Measurements from ENCODE around the gene C15orf39. TPM values are rescaled to one million over a fixed set of nuclear protein-coding genes. Genes with fewer than 3 reads are reported as not detected.

Gene C15orf39
- total RNA-seq, 1 donor from 2014 or later: 9.0 TPM

DNA sequence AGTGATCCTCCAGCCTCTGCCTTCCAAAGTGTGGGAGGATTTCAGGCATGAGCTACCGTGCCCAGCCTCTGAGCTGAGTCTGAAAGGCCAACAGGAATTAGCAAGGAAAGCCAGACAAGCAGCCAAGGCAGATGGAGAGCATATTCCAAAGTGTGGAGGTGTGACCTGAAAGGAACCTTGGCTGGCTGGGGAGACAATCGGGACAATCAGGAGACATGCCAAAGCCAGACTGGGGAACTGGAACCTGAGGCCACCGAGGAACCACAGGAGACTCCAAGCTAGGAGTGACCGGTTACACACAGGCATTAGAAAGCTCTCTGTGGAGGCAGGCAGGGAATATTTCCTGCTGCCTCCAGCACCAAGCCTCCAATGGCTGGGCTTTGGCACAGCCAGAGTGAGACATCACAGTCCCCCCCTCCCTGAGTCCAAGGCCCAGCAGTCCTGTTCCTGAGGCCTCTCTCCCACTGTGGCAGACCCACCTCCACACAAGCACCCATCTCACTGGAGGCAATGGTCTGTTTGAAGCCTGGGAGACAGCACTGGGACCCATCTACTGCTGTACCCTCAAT is 4.5 kb upstream of the C15orf39 start:
- no peak for DNase-seq

DNA sequence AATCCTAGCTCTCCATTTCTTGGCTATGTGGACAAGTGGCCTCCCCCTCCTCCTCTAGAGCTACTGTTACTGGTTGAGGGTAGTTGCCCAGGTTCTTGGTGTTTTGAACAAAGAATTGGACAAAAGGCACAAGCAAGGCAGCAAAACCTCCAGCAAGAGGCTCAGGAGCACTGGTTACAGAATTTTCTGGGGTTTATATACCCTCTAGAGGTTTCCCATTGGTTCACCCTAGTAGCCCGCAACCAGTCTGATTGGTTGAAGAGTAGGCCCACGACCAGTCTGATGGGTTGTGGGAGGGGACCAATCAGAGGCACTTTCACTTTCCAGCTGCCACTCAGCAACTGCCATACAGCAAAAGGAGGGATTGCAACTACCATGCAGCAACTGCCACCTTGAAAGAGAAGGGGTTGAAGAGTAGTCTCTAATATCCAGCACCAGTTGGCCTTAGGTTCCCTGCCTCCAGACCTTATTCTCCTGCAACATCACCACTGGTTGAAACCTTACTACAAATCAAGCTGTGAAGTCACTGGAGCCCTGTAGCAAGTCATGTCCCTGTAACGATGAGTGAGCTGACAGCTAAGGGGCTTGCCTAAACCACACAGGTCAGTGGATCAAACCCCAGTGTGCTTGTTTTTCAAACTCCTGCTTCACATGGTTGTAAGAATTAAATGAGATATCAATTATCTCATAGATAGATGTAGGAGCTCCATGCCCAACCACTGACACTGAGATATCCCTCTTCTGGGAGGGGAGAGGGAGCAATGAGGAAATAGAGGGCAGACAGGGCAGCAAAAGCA is 2.9 kb upstream of the C15orf39 start:
- DNase-seq: peak; percentile 32

DNA sequence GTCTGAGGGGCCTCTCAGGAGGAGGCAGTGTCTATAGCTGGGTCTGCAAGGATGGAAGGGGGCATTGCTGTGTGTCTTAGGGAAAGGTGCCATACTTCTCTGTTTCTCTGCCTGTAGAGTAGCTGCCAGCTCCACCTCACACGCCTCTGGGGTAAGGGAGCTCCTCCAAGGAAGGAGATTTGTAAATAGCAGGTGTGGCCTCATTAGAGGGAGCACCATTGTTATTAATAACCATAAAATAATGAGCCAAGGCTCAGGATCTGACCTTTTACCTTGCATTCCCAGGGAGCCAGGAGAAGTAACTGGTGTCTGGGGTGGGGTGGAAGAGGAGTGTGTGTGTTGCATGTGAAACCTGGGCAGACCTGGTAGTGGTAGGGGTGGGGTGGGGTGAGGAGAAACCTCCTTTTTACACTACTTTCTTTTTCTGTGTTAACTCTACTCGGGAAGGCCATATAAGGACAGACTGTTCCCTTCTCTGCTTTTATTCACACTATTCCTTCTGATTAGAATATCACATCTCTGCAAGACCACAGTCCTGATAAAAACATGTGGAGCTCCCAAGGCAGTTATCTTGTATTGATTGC is 2.2 kb upstream of the C15orf39 start:
- DNase-seq: no peak

DNA sequence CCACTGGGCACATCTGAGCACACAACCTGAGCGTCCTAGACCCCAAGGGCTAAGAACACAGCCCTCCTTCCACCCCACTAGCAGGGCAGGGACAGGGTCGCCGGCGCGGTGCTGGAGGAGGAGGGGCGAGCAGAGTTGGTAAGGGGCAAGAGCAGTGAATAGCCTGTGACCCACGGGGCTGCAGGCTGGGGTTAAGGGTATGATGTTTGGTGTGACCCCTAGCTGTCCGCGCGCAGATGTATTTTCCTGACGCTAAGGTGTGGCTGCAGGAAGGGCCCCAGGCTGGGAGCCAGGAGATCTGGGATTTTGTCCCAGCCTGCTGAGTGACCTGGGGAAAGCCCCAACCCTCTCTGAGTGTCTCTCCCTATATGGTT is 1.3 kb upstream of the C15orf39 start:
- DNase-seq: no peak

DNA sequence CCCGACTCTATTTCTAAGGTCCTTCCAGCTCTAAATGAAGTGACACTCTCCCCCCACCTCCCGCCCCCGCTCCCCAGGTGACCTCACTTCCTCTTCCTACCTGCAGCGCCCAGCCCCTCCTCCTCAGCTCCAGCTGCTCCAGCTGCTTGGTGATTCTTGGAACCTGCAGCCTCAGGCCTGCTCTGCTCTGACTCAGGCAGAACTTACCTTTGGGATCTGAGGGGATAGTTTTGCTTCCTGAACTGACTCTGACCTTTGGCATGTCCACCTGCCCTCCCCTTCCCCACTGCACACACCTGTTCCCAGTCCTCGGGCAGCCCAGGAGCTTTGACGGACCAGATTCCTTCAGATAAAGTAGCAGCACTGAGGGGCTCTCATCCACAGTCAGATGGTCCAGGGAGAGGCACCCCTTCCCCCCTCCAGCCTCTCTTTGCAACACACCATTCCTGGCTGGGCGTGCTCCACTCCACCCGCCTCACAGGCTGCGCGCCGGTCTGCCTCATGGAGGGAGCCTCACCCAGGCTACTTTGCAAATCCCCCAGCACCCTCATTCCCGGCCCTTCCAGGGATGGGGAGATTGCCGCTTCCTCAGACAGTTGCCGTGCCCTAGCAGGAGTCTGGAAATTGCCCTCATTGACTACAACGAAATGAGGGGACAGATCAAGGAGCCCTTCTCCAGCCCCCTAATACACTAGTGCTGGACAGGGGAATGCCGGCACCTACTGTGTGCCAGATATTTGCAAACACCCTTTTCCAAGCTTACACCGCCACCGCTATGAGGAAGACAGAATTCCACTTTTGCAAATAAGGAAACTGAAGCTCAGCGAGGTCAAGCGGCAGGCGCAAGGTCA is 692 bp upstream of the C15orf39 start:
- DNase-seq: peak; percentile 61

DNA sequence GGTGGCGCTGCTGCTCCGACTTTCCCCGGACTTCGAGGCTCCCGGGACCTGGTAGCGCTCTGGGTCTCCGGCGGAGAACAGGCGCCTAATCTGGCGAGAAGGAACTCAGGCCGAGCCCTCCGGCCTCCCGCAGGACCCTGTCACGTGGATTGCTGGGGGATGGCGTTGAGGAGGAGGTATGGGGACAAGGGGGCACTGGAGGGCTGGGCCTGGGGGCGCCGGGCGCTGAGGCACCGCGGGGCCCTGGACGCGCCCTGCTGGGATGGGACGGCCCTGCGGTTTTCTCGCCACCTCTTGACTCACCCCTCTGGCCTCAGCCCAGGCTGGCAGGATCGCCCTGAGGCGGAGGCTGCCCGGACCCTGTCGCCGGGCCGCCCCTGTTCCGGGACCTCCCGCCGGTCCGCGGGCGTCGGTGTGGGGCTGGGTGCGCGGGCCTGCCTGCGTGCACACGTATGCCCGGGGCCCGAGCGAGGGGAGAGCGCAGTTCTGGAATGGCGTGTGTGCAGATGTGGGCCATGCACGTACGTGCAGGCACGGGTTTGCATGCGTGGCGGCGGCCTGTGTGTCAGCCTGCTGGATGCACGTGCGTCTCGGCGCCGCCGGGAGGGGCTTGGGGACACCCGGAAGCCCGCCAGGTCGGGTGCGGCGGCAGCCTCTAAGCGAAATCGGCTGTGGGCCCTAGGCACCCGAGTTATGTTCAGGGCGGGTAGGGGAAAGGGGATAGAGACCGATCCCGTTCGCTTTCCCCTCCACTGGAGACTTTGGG is 752 bp downstream of the C15orf39 start:
- peak; percentile 83 for DNase-seq

DNA sequence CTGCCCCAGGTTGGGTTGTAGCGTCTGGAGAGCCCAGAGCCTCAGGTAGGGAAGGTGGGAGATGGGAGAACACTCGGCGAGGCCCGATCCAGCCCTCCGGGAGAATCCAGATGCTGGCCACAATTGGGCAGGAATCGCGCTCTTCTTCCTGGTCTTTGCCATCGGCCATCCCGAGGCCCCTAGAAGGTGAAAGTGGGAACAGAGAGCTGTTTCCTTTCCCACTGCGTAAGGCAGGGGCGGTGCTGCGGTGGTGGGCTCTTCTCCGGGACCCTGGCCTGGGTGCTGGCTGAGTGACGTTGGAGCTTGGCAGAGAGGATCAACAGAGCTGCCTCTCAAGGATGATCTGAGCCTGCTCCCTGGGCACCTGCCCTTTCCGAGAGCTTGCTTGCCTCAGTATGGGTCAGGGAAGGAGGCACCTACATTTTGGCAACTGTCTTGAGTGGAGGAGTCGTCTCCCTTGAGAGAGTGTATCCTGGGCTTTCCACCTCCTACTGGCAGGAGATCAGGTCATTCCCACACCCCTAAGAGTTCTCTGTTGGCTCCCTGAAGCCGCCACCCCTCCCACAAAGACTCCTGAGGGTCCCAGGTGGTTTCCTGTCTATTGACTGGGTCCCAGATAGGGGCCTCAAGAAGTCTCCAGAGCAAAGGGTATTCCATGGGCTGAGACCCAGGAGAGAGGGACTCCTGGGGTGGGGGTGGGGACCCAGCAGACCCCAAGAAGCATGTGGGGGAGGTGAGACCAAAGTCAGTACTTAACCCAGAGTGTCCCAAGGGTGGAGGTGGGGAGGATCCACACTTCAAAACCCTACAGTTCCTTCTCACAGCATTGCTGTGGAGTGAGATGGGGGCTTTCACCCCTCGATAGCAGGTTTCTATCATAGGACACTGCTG is 1.6 kb downstream of the C15orf39 start:
- peak; percentile 21 for DNase-seq

DNA sequence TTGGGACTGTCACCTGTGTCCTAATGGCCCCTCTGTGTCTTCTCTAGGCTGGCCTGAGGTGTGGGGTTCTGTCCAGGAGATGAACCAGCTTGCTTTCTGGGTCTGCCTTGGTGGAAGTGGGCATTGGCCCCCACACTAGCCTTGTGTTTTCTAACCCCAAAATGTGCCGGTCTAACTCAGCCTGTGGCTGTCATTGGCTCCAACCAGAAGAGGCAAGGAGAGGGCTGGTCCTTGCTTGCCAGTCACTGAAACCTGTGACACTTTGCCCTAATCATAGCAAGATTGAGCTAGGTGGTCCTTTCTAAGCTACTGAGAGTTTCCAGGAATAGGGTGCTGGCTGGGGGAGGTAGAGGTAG is 2.2 kb downstream of the C15orf39 start:
- no peak for DNase-seq

DNA sequence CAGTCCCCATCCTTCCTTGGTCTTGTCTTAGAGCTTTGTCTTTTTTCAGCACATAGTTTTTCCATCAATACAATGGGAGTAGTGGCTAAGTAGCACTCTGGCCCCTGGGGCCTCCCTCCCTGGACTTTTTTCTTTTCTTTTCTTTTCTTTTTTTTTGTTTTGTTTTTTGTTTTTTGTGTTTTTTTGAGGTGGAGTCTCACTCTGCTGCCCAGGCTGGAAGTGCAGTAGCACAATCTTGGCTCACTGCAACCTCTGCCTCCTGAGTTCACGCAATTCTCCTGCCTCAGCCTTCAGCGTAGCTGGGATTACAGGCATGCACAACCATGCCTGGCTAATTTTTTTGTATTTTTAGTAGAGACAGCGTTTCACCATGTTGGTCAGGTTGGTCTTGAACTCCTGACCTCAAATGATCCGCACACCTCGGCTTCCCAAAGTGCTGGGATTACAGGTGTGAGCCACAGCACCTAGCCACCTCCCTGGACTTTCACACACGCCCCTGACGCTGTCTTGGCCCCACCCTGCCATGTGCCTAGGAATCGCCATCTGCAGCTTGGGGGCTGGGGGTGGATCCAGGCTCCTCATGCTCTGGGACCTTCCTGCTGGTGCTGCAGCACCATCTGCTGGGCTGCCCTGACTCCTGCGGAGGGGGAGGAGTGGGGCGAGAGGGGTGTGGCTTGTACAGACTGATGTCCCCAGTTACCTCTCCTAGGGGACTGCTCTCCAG is 2.8 kb downstream of the C15orf39 start:
- peak; percentile 95 for DNase-seq

DNA sequence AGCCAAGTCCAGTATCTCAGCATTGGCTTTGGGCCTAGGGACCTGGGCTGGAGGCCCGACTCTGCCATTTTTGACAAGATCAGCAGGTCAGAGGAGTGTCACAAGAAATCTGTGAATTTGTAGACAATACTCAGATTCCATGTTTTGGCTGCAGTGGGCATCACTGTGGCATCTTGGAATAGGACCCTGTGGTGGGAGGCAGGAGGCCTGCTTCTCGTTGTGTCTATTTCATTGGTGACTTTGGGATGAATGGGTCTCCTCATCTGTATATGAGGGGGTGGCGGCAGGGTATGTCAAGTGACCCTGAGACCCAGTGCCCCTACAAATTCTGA is 3.3 kb downstream of the C15orf39 start:
- no peak for DNase-seq

DNA sequence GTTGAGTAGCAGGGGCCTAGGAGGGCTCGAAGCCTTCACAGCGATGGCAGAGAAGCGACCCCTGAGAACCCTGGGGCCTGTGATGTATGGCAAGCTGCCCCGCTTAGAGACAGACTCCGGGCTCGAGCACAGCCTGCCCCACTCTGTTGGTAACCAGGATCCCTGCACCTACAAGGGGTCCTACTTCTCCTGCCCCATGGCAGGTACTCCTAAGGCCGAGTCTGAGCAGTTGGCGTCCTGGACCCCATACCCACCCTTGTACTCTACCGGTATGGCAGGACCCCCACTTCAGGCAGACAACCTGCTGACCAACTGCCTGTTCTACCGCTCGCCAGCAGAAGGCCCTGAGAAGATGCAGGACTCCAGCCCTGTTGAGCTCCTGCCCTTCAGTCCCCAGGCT is 4.3 kb downstream of the C15orf39 start:
- DNase-seq: no peak

DNA sequence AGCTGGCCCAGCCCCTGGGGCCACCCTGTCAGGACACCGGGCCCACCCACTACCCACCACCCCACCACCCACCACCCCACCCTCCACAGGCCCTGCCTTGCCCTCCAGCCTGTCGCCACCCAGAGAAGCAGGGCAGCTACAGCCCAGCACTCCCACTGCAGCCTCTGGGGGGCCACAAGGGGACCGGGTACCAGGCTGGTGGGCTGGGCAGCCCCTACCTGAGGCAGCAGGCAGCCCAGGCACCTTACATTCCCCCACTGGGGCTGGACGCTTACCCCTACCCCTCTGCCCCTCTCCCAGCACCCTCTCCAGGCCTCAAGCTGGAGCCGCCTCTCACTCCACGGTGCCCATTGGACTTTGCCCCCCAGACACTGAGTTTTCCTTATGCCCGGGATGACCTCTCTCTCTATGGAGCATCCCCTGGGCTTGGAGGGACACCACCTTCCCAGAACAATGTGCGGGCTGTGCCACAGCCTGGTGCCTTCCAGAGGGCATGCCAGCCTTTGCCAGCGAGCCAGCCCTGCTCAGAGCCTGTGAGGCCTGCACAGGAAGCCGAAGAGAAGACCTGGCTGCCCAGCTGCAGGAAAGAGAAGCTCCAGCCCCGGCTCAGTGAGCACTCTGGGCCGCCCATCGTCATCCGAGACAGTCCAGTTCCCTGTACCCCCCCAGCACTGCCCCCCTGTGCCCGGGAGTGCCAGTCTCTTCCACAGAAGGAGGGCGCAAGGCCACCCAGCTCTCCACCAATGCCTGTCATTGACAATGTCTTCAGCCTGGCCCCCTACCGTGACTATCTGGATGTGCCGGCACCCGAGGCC is 5.3 kb downstream of the C15orf39 start:
- no peak for DNase-seq

DNA sequence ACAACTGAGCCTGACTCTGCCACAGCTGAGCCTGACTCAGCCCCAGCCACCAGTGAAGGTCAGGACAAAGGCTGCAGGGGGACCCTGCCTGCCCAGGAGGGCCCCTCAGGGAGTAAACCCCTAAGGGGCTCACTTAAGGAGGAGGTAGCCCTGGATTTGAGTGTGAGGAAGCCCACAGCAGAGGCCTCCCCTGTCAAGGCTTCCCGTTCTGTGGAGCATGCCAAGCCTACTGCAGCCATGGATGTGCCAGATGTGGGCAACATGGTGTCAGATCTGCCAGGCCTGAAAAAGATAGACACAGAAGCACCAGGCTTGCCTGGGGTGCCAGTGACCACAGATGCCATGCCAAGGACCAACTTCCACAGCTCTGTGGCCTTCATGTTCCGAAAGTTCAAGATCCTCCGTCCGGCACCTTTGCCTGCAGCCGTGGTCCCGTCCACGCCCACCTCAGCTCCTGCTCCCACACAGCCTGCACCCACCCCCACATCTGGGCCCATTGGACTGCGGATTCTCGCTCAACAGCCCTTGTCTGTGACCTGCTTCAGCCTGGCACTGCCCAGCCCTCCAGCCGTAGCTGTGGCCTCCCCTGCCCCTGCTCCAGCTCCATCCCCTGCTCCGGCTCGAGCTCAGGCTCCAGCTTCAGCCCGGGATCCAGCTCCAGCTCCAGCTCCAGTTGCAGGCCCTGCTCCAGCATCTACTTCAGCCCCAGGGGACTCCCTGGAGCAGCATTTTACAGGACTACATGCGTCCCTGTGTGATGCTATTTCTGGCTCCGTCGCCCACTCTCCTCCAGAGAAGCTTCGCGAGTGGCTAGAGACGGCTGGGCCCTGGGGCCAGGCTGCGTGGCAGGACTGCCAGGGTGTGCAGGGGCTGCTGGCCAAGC is 6.2 kb downstream of the C15orf39 start:
- DNase-seq: no peak

DNA sequence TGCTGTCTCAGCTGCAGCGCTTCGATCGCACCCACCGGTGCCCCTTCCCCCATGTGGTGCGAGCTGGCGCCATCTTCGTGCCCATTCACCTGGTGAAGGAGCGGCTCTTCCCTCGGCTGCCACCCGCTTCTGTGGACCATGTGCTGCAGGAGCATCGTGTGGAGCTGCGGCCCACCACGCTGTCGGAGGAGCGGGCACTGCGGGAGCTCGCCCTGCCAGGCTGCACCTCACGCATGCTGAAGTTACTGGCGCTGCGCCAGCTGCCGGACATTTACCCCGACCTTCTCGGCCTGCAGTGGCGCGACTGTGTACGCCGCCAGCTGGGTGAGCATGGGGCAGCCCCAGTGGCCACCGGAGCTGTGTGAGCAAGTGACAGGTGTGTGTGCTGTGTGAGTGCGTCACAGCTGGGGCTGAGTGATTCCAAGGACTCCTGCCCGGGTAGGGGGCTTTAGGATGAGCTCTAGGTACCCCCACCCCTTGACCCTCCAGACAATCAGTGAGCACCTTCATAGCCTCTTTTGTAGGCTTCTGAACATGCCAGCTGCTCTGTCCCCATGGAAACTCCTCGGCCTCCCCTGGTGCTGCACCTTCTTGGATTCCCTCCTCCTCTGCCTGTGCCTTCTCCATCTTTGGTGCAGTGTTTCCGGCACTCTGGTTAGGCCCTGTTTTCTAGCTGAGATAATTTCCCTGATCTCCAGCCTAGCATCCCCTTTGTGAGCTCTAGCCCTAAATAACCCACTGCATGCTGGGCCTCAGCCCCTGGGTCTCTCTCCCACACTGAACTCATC is 7.0 kb downstream of the C15orf39 start:
- DNase-seq: no peak

DNA sequence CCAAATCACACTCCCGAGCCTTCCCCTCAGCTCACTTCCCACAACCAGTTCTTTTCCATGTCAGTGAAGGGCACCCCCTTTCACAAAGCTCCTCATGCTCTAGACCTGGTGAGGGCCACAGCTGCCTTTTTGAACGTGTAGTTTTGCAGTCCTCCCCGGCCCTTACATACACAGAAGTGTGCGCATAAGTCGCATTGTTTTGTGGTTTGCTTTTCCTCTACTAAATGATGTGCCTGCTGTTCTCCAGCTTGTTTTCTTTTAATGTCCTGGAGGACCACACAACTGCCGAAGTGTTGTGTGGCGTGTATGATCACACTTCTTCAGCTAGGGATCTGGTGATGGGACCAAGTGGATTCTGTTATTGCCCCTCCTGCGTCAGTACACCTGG is 7.6 kb downstream of the C15orf39 start:
- no peak for DNase-seq

DNA sequence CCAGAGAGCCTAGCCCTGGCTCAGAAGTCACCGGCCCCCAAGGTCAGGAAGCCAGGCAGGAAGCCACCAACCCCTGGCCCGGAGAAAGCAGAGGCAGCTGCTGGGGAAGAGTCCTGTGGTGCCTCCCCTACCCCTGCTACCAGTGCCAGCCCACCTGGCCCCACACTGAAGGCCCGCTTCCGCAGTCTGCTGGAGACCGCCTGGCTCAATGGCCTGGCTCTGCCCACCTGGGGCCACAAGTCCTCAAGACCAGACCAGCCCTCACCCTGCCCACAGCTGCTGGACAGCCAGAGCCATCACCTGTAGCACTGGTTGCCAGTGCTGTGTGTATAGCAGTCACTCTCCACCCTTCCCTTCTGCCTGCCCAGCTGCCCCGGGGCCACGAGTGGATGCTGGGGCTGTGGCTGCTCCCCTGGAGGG is 9.1 kb downstream of the C15orf39 start:
- no peak for DNase-seq

DNA sequence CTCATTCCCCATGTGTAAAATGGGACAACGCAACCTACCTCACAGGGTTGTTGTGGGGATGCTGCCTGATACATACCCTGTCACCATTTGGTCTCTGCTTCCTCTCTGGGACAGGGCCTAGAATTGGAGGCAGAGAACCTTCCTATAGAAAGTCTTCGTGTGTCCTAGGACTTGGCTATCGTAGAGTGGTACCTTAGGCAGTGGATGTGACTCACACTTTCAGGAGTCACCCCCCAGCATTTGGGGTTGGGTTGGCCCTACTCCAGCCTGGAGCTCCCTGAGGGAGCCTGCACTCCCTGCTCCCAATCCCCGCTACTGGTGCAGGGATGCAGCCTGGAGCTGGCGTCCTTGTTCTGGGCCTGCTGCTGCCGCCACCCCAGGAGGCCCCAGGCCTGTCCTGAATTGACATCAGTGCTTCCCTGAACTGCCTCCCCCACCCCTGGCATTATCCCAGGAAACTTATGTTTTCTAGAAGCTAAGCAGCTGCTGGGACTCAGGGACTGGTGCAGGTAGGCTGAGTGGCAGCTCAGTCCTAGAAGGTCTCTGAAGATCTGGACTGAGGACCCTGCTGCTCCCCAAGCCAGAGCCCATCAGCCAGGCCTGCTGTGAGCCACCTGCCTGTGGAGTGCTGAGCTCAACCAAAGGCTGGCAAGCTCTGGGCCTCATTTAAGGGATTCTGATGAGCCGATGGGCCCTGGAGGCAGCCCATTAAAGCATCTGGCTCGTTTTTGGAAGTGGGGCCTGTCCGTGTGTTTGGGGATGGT is 9.9 kb downstream of the C15orf39 start:
- peak; percentile 40 for DNase-seq
